Thyroid gland (tissue), 4 donors: Measurements from ENCODE around the gene GLYR1. TPM values are rescaled to one million over a fixed set of nuclear protein-coding genes. Genes with fewer than 3 reads are reported as not detected.

Experiments
- DNase-seq, 2 donors: peaks; one replicate each; pipeline ENCODE4 v3.0.0-alpha.2; 2019
- H3K27ac ChIP-seq, 3 donors: fragments of 200-600 bp; sonication (generic); 1 replicate in 2 of 3; 2 replicates in 1 of 3; pipeline ENCODE4 v1.5.1; 2016 to 2019; ENCODE audit warnings: mild to moderate bottlenecking in 1 of 3, moderate library complexity in 1 of 3
- H3K27me3 ChIP-seq: fragments of 200-600 bp; sonication (generic); one replicate; pipeline ENCODE4 v1.5.1; 2019
- H3K36me3 ChIP-seq, 2 donors: fragments of 200-600 bp; sonication (generic); one replicate each; pipeline ENCODE4 v1.5.1; 2016 to 2019
- H3K4me1 ChIP-seq, 2 donors: fragments of 200-600 bp; sonication (generic); one replicate each; pipeline ENCODE4 v1.5.1; 2017 to 2019
- H3K4me3 ChIP-seq, 3 donors: fragments of 200-600 bp; sonication (generic); replicated peaks in 1 of 3; 1 replicate in 2 of 3; 2 replicates in 1 of 3; pipeline ENCODE4 v1.5.1; 2016; ENCODE audit warnings: mild to moderate bottlenecking in 1 of 3
- H3K9me3 ChIP-seq: fragments of 200-600 bp; sonication (generic); one replicate; pipeline ENCODE4 v1.5.1; 2017
- POLR2A ChIP-seq, 2 donors: fragments of 450-650 bp; IDR thresholded peaks; one replicate each; pipeline ENCODE4 v1.6.1; 2017; ENCODE audit warnings: antibody characterized with exemption in 2 of 2, mild to moderate bottlenecking in 2 of 2, moderate library complexity in 1 of 2
- WGBS, 2 donors: methylation state at CpG; one replicate each; pipeline ENCODE4 v1.1.5; 2017; 5-methylcytosine and 5-hydroxymethylcytosine counted together
- intact Hi-C: fragments of 100-400 bp; cut with DNase I; formaldehyde crosslinking; loops from one replicate; pipeline ENCODE4 v1.15.1; 2023
- total RNA-seq, 4 donors: library from RNA; depleted of rRNA; stranded (reverse); fragments of >200 nt; gene quantifications; one replicate each; pipeline ENCODE4 v1.2.3, GENCODE V29; 2016
- TF ChIP-seq, protein P1 (sequence below), 6 experiments: fragments of 200-600 bp in 3 of 6; fragments of 450-650 bp in 3 of 6; sonication (generic) in 3 of 6; IDR thresholded peaks; one replicate each; pipeline ENCODE4 v1.5.1; 2016 to 2019; ENCODE audit warnings: antibody characterized with exemption in 6 of 6, mild to moderate bottlenecking in 2 of 6, inconsistent platforms in 1 of 6, moderate library complexity in 1 of 6

Gene GLYR1
- total RNA-seq, 4 donors from 2014 or later, result 43.1 to 89.2 (median 75.5) TPM

DNA sequence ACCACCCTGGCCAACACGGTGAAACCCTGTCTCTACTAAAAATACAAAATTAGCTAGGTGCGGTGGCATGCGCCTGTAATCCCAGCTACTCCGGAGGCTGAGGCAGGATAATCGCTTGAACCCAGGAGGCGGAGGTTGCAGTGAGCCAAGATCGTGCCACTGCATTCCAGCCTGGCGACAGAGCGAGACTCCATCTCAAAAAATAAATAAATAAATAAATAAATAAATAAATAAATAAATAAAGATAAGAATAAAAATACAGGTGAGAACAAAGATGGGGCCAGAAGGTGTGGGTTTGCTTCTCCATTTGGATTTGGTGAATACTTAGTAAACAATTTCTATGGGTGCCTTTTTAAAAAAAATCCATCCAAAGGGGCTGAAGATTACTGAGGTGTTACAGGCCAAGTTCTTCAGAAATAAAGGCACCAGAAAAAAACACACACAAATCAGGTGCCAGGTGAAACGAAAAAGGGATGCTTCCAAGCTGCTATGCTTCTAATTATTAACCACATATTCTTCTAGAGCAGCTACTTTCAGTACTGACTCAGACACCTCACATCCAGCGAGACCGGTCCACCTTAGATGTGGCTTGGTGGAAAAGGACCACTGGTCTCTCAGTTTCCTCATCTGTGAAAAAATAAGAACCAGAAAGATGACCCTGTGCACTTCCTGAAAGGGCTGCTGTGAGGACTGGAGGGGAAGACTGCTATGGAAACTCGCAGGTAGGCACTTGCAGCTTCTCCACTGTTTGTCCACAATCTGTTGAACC, 9.2 kb downstream of the GLYR1 start:
- no peaks in the 10 kb centered on the region for H3K27me3 ChIP-seq
- no peaks in the 10 kb centered on the region for H3K9me3 ChIP-seq
- H3K27ac ChIP-seq, result no peak overlapping the region
- 83 to 85% methylated on average over 13 of the region's 13 CpGs for WGBS, 2 donors
- intact Hi-C loops, result no loop called here
- no peak for DNase-seq
- H3K4me1 ChIP-seq, result no peaks in the 10 kb centered on the region
- peaks cover 36 to 46% of the 10 kb centered on the region in 2 donors for H3K36me3 ChIP-seq
- TF ChIP-seq, protein P1, sequence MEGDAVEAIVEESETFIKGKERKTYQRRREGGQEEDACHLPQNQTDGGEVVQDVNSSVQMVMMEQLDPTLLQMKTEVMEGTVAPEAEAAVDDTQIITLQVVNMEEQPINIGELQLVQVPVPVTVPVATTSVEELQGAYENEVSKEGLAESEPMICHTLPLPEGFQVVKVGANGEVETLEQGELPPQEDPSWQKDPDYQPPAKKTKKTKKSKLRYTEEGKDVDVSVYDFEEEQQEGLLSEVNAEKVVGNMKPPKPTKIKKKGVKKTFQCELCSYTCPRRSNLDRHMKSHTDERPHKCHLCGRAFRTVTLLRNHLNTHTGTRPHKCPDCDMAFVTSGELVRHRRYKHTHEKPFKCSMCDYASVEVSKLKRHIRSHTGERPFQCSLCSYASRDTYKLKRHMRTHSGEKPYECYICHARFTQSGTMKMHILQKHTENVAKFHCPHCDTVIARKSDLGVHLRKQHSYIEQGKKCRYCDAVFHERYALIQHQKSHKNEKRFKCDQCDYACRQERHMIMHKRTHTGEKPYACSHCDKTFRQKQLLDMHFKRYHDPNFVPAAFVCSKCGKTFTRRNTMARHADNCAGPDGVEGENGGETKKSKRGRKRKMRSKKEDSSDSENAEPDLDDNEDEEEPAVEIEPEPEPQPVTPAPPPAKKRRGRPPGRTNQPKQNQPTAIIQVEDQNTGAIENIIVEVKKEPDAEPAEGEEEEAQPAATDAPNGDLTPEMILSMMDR (IDR thresholded peaks at IDR 0.05), result no peak
- no peak overlapping the region for H3K4me3 ChIP-seq

DNA sequence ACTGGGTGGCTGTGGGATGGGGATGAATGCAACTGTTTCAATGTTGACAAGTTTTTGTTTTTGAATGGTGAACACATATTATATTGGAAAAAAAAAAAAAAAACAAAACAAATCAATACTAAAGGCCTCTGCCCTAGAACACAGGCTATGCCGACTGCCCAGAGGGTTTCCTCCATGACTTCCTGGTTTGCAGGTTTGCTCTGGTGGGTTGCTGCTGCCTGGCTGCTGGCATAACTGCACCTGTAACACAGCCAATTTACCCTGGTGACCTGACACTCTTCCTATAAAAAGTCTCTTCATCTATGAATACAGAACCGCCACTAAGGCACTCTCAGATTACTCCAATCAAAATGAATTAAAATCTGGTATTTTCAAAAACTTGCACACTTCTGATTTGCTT, 10.4 kb downstream of the GLYR1 start:
- no peaks in the 10 kb centered on the region for H3K9me3 ChIP-seq
- no peak for DNase-seq
- intact Hi-C loops, result no loop called here
- H3K27ac ChIP-seq, result no peak overlapping the region
- TF ChIP-seq, protein P1 (IDR thresholded peaks at IDR 0.05), result no peak
- no peak for TF ChIP-seq POLR2A (IDR thresholded peaks at IDR 0.05)
- WGBS, 2 donors, result 95 to 97% methylated on average over 2 of the region's 2 CpGs
- H3K36me3 ChIP-seq, result peaks cover 40 to 49% of the 10 kb centered on the region in 2 donors
- no peak overlapping the region for H3K4me3 ChIP-seq
- H3K4me1 ChIP-seq, result no peaks in the 10 kb centered on the region
- H3K27me3 ChIP-seq, result no peaks in the 10 kb centered on the region

DNA sequence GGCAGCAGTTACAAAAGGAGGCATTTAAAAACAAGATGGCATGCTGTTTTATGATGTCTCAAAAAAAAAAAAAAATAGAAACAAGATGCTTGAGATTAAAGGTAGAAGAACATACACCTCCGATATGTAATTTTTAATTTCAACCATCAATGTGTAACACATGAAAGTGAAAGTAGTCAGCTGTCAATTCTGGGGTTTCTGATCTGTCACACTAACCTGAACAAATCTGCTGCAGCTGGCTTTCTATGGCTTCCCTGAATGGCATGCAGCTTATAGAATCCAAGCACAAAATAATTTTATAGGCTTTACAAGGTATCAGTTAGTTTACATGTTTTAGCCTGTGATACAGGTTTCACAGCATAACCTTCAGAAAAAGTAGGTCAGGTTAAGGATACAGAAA, 13.5 kb downstream of the GLYR1 start:
- Histone ChIP-seq H3K27me3 (no peaks in the 10 kb centered on the region), H3K36me3 (peaks cover 39 to 51% of the 10 kb centered on the region in 2 donors), H3K27ac (no peak overlapping the region), H3K4me3 (no peak overlapping the region), H3K9me3 (no peaks in the 10 kb centered on the region), H3K4me1 (no peaks in the 10 kb centered on the region)
- no peak for DNase-seq
- TF ChIP-seq, protein P1 (IDR thresholded peaks at IDR 0.05), result no peak
- no peak for TF ChIP-seq POLR2A (IDR thresholded peaks at IDR 0.05)
- intact Hi-C loops, result no loop called here
- 90 to 95% methylated on average over 1 of the region's 1 CpG for WGBS, 2 donors

DNA sequence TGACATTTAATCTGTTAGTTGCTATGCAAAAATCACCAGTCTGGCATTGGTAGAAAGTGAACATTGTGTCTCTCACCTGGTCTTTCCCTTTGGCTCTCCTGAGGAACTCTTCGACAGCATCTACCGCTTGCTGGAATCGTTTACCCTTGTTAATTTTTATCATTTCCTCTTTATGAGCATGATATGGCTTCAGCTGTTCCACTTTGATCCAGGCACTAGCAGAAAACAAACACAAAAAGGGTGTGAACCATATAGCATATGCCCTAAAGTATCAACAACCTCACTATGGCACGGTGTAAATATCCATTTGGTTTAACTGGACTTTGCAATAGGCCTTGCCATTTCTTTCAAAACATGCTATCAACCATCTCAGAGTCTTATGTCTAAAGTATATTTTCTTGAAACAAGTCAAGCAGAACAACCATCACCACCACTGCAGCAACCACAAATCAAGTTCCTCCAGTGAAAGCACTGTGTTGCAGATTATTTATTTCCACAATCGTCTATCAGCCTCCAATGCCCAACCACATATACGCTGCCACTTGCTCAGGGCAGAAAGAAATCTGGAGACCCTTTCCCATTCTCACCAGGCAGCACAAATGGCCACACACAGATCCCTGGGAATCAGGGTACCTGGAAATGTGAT, 14.3 kb downstream of the GLYR1 start:
- TF ChIP-seq, protein P1 (IDR thresholded peaks at IDR 0.05), result no peak
- TF ChIP-seq POLR2A (IDR thresholded peaks at IDR 0.05), result no peak
- intact Hi-C loops, result no loop called here
- Histone ChIP-seq H3K36me3 (peaks cover 44 to 57% of the 10 kb centered on the region in 2 donors), H3K27ac (no peak overlapping the region), H3K4me3 (no peak overlapping the region), H3K9me3 (no peaks in the 10 kb centered on the region), H3K4me1 (no peaks in the 10 kb centered on the region), H3K27me3 (no peaks in the 10 kb centered on the region)
- WGBS, 2 donors, result 90 to 93% methylated on average over 6 of the region's 6 CpGs
- no peak for DNase-seq

DNA sequence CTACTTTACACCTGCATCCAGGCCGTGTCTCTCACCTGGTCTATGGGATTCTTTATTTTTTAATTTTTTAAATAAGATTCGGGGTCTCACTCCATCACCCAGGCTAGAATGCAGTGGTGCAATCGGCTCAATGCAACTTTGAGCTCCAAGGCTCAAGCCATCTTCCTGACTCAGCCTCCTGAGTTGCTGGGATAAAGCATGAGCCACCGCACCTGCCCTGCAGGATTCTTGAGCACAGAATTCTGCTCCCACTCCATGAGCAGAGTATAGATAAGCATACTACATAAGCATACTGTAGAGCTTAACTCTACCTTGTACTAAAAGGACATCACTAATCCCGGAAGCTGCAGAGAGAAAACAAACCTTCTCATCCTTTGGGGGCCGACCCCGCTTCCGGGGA, 15.5 kb downstream of the GLYR1 start:
- intact Hi-C loops, result no loop called here
- DNase-seq, result no peak
- Histone ChIP-seq H3K4me1 (no peaks in the 10 kb centered on the region), H3K27ac (no peak overlapping the region), H3K4me3 (no peak overlapping the region), H3K27me3 (no peaks in the 10 kb centered on the region), H3K36me3 (peaks cover 53 to 63% of the 10 kb centered on the region in 2 donors), H3K9me3 (no peaks in the 10 kb centered on the region)
- WGBS, 2 donors, result 95% methylated on average over 8 of the region's 8 CpGs
- TF ChIP-seq POLR2A (IDR thresholded peaks at IDR 0.05), result no peak
- TF ChIP-seq, protein P1 (IDR thresholded peaks at IDR 0.05), result no peak
